Stimulated activated naive CD8-positive, alpha-beta T cell treated with anti-CD3 and anti-CD28 coated beads, Interleukin-15, Interleukin-2, amounts not matched to agents 100 U/mL and 50 U/mL, for 24 hours (primary cell): ENCODE results near the gene PTGR1.
"Not testable (repeated sequence)": the region's sequence is repeated elsewhere in the genome, so short reads cannot be mapped to it uniquely, and the experiment has no call there.

Experiments
- ATAC-seq: fragments of 150-1000 bp; cut with Tn5 transposase; one replicate; pipeline ENCODE4 v1.10.0; 2021
- DNase-seq: peaks from one replicate; pipeline ENCODE4 v3.0.0; 2021

Gene PTGR1

DNA sequence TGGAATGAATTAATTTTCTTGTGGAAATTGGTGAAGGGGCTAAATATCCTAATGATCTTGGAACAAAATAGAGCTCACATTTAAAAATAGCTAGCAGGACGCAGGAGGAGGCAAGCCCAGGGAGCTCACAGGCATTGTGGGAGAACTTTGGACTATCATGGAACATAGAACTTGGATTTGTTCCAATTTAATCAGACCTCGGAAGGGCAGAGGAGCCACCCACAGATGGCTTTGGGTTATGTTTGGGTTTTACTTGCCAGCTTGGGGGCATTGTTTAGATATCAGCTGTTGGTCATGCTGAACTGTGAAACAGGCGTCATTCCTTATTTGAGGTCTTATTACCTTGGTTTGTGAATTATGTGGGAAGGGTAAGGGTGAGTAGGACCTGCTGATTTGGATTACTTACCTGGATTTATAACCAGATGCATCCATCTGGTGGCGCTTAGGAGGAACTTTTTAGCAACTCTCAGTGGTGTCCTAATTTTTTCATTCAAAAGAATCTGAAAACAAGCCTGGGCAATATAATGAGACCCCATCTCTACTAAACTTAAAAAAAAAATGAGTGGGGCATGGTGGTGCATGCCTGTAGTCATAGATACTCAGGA lies 14.1 kb upstream of the PTGR1 start:
- DNase-seq: no peak

DNA sequence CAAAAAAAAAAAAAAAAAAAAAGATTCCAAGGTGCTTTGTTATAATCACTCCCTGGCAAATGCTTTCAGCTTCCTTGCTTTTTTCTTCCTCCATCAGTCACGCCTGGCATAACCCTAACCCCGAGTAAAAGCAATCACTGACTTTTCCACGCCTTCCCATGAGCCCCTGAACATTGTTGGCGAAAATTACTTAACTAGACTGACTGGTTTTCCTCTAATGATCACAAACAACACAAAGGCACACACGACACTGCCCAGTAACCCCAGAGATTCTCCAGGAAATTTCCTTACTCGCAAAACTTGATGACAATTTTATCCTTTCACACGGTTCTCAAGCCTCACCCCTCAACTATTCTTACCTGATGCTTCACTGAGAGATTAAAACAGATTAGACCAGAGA lies 11.4 kb upstream of the PTGR1 start:
- DNase-seq (no peak), ATAC-seq (no peak)

More for the DNA sequence above, 14.1 kb upstream of the PTGR1 start:
- ATAC-seq: no peak

GRCh38 chr9:111610149-111610548 lies 10.7 kb upstream of the PTGR1 start:
- DNase-seq (no peak), ATAC-seq (no peak)

DNA sequence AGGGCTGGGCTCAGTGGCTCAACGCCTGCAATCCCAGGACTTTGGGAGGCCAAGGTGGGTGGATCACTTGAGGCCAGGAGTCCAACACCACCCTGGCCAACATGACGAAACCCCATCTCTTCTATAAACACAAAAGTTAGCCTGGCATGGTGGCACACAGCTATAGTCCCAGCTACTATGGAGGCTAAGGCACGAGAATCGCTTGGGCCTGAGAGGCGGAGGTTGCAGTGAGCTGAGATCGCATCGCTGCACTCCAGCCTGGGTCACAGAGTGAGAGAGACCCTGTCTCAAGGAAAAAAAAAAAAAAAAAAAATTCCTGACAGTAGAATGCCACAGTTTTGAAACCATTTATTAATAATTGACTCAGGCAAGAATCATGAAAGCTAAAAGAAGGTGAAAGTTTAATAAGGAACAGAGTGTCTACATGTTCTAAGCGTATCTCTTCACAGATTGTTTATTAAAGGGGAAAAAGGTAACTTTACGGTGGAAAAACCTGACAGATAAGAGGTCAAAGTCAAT lies 5.7 kb upstream of the PTGR1 start:
- no peak for DNase-seq
- no peak for ATAC-seq

DNA sequence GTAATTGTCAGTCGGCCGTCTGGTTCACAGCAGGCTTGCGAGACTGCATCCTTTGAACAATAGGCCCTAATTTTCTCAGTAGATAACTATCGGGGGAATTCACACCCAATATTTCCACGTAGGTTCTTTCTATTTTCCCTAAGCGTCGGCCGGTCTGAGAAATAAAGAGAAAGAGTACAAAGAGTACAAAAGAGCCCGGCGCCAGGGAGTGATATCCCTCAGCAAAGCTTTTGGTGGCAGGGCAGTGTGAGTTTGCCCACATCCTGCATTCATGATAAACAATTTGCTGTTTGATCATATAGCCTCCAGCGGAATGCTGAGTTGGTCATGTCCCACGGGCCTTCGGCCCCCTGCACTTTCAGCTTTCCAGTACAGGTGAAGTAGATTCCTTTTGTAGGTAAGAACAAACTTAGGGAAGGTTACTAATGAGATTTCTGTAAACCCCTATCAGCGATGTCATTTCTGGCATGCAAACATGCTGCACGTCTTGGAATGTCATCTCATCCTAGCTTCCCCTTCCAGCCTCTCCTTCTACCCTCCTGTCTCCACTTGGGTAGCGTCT lies 4.7 kb upstream of the PTGR1 start:
- DNase-seq: no peak
- ATAC-seq: no peak

DNA sequence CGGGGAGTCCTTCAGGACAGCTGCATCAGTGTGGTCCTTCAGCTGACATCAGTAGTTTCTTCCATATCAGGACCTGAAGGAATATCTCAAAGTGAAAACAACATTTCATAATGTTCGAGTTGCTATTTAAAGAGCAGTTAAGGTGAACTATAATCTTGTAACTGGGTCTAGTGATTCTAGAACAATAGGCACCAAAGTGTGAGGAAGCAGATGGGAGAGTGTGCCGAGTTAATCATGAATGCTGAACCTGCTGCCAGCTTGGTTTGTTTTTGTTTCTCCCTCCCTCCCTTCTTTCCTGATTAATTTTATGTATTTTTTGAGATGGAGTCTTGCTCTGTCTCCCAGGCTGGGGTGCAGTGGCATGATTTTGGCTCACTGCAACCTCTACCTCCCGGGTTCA lies 3.6 kb upstream of the PTGR1 start:
- DNase-seq: no peak
- ATAC-seq: no peak

GRCh38 chr9:111601237-111602018 lies 2.0 kb upstream of the PTGR1 start:
- ATAC-seq (no peak), DNase-seq (no peak)

DNA sequence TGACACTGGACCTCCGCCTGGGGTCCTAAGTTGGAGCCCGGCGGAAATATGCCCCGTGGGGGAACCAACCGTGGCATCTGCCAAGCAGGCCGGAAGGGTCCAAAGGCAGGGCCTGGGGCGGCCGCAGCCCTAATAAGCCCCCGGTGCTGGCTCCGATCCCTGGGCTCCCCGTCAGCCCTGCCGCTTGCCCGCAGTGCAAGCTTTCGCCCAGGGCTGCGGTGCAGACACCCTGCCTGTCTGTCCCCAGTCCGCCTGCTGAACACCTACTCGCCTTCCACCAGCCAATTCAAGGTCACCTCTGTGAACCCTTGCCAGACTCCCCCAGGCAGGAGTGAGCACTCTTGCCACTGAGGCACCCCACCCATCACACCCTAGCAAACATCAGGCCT lies 502 bp upstream of the PTGR1 start:
- no peak for DNase-seq
- no peak for ATAC-seq

GRCh38 chr9:111598733-111599091 lies 735 bp downstream of the PTGR1 start:
- peak; percentile 20 for DNase-seq
- ATAC-seq: no peak

- DNase-seq: peak; percentile 65
- ATAC-seq: peak; percentile 48
Observed at GRCh38 chr9:111597852-111598732, 1.4 kb downstream of the PTGR1 start.

DNA sequence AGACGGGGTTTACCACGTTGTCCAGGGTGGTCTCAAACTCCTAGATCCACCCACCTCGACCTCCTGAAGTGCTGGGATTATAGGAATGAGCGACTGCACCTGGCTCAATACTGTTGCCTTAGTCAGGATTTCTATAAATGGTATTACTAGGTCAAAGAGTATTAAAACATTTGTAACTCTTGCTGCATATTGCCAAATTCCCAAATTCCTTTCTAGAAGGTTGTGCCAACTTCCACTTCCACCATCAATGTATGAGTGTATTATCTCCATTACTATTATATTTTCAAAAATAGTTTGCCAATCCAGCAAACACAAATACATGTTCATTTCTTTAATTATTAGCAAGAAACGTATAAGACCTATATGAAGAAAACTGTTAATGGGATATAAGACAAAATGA lies 10.6 kb downstream of the PTGR1 start:
- ATAC-seq: no peak

DNA sequence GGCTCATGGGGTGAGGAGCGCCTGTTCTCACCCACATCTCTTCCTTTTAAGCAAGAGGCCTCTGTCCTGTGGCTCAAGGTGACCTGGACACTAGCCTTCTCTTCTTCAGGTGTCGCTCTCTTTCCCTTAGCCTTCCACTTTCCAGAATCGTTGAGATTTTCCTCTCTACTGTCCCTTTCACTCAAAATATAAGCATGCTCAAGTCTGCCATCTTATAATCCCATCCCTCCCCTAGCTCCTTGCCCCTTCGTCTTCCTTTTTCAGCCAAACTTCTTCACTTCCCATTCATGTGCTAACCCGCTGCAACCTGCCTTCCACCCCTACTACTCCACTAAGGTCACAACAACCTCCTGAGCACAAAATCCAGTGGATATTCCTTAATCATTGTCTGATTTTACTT lies 13.1 kb downstream of the PTGR1 start:
- no peak for DNase-seq
- no peak for ATAC-seq

More for the DNA sequence above, 10.6 kb downstream of the PTGR1 start:
- DNase-seq: no peak

GRCh38 chr9:111582888-111583287 lies 16.6 kb downstream of the PTGR1 start:
- DNase-seq (no peak), ATAC-seq (no peak)

GRCh38 chr9:111572950-111573604 lies 26.4 kb downstream of the PTGR1 start:
- DNase-seq (no peak), ATAC-seq (no peak)

GRCh38 chr9:111568127-111568526 lies 31.3 kb downstream of the PTGR1 start:
- DNase-seq, ATAC-seq: not testable (repeated sequence)

GRCh38 chr9:111566234-111566633 lies 33.2 kb downstream of the PTGR1 start:
- DNase-seq (no peak), ATAC-seq (no peak)

DNA sequence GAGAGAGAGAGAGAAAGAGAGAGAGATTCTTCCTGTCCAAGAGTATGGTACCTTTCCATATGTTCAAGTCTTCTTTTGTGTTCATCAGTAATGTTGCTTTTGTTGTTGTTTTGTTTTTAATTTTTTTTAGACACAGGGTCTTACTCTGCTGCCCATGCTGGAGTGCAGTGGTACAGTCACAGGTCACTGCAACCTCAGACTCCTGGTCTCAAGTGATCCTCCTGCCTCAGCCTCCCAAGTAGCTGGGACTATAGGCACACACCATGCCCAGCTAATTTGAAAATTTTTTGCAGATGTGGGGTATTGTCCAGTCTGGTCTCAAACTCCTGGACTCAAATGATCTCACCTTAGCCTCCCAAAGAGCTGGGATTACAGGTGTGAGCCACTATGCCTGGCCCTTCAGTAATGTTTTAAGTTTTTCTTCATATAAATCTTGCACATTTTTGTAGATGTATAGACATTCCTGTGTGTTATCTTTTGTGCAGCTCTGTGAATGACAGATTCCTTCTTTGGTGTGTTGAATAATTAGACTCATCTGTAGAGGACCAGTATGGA lies 38.2 kb downstream of the PTGR1 start:
- DNase-seq: no peak
- no peak for ATAC-seq

DNA sequence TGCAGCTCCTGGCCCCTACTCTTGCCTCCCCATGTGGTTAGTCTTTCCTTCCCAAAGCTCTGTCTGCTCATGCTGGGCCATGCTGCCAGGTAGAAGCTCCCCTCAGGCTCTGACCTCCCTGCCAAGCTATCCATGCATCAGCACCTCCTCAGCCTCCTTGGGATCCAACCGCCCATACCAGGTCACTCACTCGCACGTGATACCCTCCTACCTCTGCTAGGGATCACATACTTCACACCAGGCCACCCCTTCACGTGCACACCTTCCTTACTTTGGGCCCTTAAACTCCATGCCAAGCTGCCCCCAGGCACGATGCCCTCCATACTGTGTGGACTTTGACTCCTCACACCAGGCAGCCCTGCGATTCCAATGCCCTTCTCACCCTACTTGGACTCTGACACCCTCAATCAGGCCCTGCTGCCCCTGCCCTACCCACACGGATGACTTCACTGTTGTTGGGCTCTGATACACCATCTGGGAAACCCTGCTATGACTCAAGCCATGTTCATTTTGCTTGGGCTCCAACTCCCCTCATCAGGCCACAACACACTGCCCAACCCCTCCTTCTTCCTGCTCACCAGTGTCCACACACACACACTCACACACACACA lies 40.3 kb downstream of the PTGR1 start:
- DNase-seq (no peak), ATAC-seq (no peak)

GRCh38 chr9:111555425-111555824 lies 44.0 kb downstream of the PTGR1 start:
- ATAC-seq: not testable (repeated sequence)

DNA sequence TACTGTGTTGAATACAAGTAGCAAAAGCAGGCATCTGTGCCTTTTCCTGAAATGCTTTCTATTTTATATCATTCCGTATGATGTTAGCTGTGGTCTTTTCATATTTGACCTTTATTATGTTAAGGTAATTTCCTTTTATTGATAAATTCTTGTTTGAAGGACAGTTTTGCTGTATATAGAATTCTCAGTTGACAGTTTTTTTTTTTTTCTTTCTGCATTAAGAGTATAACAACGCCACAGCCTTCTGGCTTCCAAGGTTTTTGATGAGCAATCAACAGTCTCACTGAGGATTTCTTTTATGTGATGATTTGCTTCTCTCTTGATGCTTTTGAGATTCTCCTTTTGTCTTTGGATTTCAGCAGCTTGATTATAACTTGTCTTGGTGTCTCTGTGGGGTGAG lies 50.8 kb downstream of the PTGR1 start:
- ATAC-seq (no peak), DNase-seq (no peak)

More at GRCh38 chr9:111555425-111555824, 44.0 kb downstream of the PTGR1 start:
- DNase-seq: not testable (repeated sequence)
